DMS153 treated with DMSO at 0.1 percent for 48 hours (cell line): ENCODE results near the gene STYK1.
A peak's percentile ranks its signal among the peaks of the same experiment; 100 is the strongest.
"Not testable (repeated sequence)": the region's sequence is repeated elsewhere in the genome, so short reads cannot be mapped to it uniquely, and the experiment has no call there.

Source experiments
- DNase-seq: peaks from one replicate; lab custom pipeline; 2025; ENCODE audit not compliant: unreplicated experiment; lab: John Stamatoyannopoulos, UW

STYK1 gene

GRCh38 chr12:10621278-10621677, 52.6 kb downstream of the STYK1 start:
- DNase-seq, result no peak

- DNase-seq, result no peak
Observed at GRCh38 chr12:10620078-10620779, 53.6 kb downstream of the STYK1 start.

GRCh38 chr12:10618338-10618987, 55.4 kb downstream of the STYK1 start:
- no peak for DNase-seq

GRCh38 chr12:10617863-10618262, 56.0 kb downstream of the STYK1 start:
- DNase-seq, result no peak

- DNase-seq, result no peak
Observed at GRCh38 chr12:10615532-10615931, 58.3 kb downstream of the STYK1 start.

- no peak for DNase-seq
Observed at GRCh38 chr12:10614056-10614370, 59.8 kb downstream of the STYK1 start.

GRCh38 chr12:10613349-10614055, 60.4 kb downstream of the STYK1 start, which contains the start of gene MAGOHB:
TSS of gene MAGOHB (minus strand) at chr12:10613609. CDS start at chr12:10613532, 77 bp downstream.
- DNase-seq, result peak; percentile 96

GRCh38 chr12:10612984-10613348, 60.9 kb downstream of the STYK1 start:
- DNase-seq, result no peak

GRCh38 chr12:10612110-10612509, 61.7 kb downstream of the STYK1 start:
- no peak for DNase-seq

GRCh38 chr12:10611258-10611657, 62.6 kb downstream of the STYK1 start:
- not testable (repeated sequence) for DNase-seq

- DNase-seq, result no peak
Observed at GRCh38 chr12:10610188-10610587, 63.7 kb downstream of the STYK1 start.

- DNase-seq, result no peak
Observed at GRCh38 chr12:10607885-10608458, 65.9 kb downstream of the STYK1 start.

- DNase-seq, result no peak
Observed at GRCh38 chr12:10601860-10602259, 72.0 kb downstream of the STYK1 start.

GRCh38 chr12:10600988-10601387, 72.9 kb downstream of the STYK1 start:
- no peak for DNase-seq

- no peak for DNase-seq
Observed at GRCh38 chr12:10595881-10596280, 78.0 kb downstream of the STYK1 start.

GRCh38 chr12:10590966-10591365, 82.9 kb downstream of the STYK1 start:
- DNase-seq, result no peak

GRCh38 chr12:10584415-10584814, 89.4 kb downstream of the STYK1 start:
- DNase-seq, result no peak

- no peak for DNase-seq
Observed at GRCh38 chr12:10582704-10583103, 91.1 kb downstream of the STYK1 start.

GRCh38 chr12:10582133-10582532, 91.7 kb downstream of the STYK1 start:
- DNase-seq, result not testable (repeated sequence)

GRCh38 chr12:10574307-10574706, 99.5 kb downstream of the STYK1 start:
- DNase-seq, result no peak

- not testable (repeated sequence) for DNase-seq
Observed at GRCh38 chr12:10572021-10572490, 101.8 kb downstream of the STYK1 start.

GRCh38 chr12:10571141-10571540, 102.7 kb downstream of the STYK1 start:
- DNase-seq, result no peak
